H54 (cell line): ENCODE data around the gene ATOH8.

ENCODE experiments used
- DNase-seq: peaks from one replicate; pipeline ENCODE4 v3.0.0; 2011; ENCODE audit warnings: low spot score, mixed read lengths; ENCODE audit not compliant: insufficient read length
- FAIRE-seq: peaks from 3 replicates; lab custom pipeline; 2011; peaks lifted over from hg19 to GRCh38; lab: Jason Lieb, UNC
- POLR2A ChIP-seq: IDR thresholded peaks from 2 replicates; pipeline ENCODE4 v1.6.1; 2011; ENCODE audit warnings: low read depth, mild to moderate bottlenecking, low read length

ATOH8 gene

GRCh38 chr2:85800586-85800985 lies 46.8 kb downstream of the ATOH8 start:
- FAIRE-seq (no peak), DNase-seq (no peak)
- TF ChIP-seq POLR2A, result no peak

- TF ChIP-seq POLR2A, result no peak
- FAIRE-seq (no peak), DNase-seq (no peak)
Observed at GRCh38 chr2:85801871-85802270, 48.1 kb downstream of the ATOH8 start.

- DNase-seq (no peak), FAIRE-seq (no peak)
- no peak for TF ChIP-seq POLR2A
Observed at GRCh38 chr2:85802354-85803103, 48.7 kb downstream of the ATOH8 start.

- FAIRE-seq (no peak), DNase-seq (no peak)
- TF ChIP-seq POLR2A, result no peak
Observed at GRCh38 chr2:85803704-85804425, 50.1 kb downstream of the ATOH8 start.

- DNase-seq (peak; percentile 56), FAIRE-seq (no peak)
- TF ChIP-seq POLR2A, result no peak
Observed at GRCh38 chr2:85804583-85804982, 50.8 kb downstream of the ATOH8 start.

GRCh38 chr2:85806358-85807118 lies 52.7 kb downstream of the ATOH8 start:
- no peak for DNase-seq
- TF ChIP-seq POLR2A, result no peak
- FAIRE-seq, result no peak

GRCh38 chr2:85807756-85808155 lies 54.0 kb downstream of the ATOH8 start:
- no peak for FAIRE-seq
- DNase-seq, result no peak
- TF ChIP-seq POLR2A, result no peak

- TF ChIP-seq POLR2A, result no peak
- FAIRE-seq (no peak), DNase-seq (no peak)
Observed at GRCh38 chr2:85810371-85811179, 56.8 kb downstream of the ATOH8 start.

- TF ChIP-seq POLR2A, result no peak
- no peak for DNase-seq
- no peak for FAIRE-seq
Observed at GRCh38 chr2:85811180-85812093, 57.6 kb downstream of the ATOH8 start.

- TF ChIP-seq POLR2A, result no peak
- no peak for DNase-seq
- no peak for FAIRE-seq
Observed at GRCh38 chr2:85812094-85812735, 58.4 kb downstream of the ATOH8 start.

- DNase-seq (no peak), FAIRE-seq (no peak)
- TF ChIP-seq POLR2A, result no peak
Observed at GRCh38 chr2:85813211-85813981, 59.6 kb downstream of the ATOH8 start.
